OCI-M2 (cell line): ENCODE results near the gene TMEM45A.
A peak's percentile ranks its signal among the peaks of the same experiment; 100 is the strongest.
"Not testable (repeated sequence)": the region's sequence is repeated elsewhere in the genome, so short reads cannot be mapped to it uniquely, and the experiment has no call there.

Experiments
- DNase-seq: peaks from one replicate; lab custom pipeline; 2025; ENCODE audit not compliant: unreplicated experiment; lab: John Stamatoyannopoulos, UW

The TMEM45A gene

GRCh38 chr3:100492059-100493006 lies at the start of gene TMEM45A:
Gene TMEM45A (plus strand): TSS chr3:100492619. CDS start chr3:100555212, 62,593 bp downstream.
- DNase-seq = peak; percentile 47

GRCh38 chr3:100443690-100444089 lies 48.7 kb upstream of the TMEM45A start:
- DNase-seq = no peak

- not testable (repeated sequence) for DNase-seq
Observed at GRCh38 chr3:100447067-100447466, 45.4 kb upstream of the TMEM45A start.

- DNase-seq = no peak
Observed at GRCh38 chr3:100448079-100448478, 44.3 kb upstream of the TMEM45A start.

GRCh38 chr3:100449214-100449613 lies 43.2 kb upstream of the TMEM45A start:
- no peak for DNase-seq

- DNase-seq = no peak
Observed at GRCh38 chr3:100454677-100455076, 37.7 kb upstream of the TMEM45A start.

GRCh38 chr3:100455841-100456550 lies 36.4 kb upstream of the TMEM45A start:
- DNase-seq = no peak

GRCh38 chr3:100456745-100457144 lies 35.7 kb upstream of the TMEM45A start:
- no peak for DNase-seq

GRCh38 chr3:100457811-100458210 lies 34.6 kb upstream of the TMEM45A start:
- DNase-seq = no peak

- DNase-seq = no peak
Observed at GRCh38 chr3:100458814-100459213, 33.6 kb upstream of the TMEM45A start.

- DNase-seq = no peak
Observed at GRCh38 chr3:100463002-100463401, 29.4 kb upstream of the TMEM45A start.

GRCh38 chr3:100463646-100464155 lies 28.7 kb upstream of the TMEM45A start:
- no peak for DNase-seq

- DNase-seq = no peak
Observed at GRCh38 chr3:100465892-100466777, 26.3 kb upstream of the TMEM45A start.

- DNase-seq = no peak
Observed at GRCh38 chr3:100467133-100467532, 25.3 kb upstream of the TMEM45A start.

GRCh38 chr3:100468676-100469075 lies 23.7 kb upstream of the TMEM45A start:
- no peak for DNase-seq

- DNase-seq = no peak
Observed at GRCh38 chr3:100470951-100471350, 21.5 kb upstream of the TMEM45A start.

GRCh38 chr3:100471444-100471843 lies 21.0 kb upstream of the TMEM45A start:
- DNase-seq = no peak

GRCh38 chr3:100477851-100478360 lies 14.5 kb upstream of the TMEM45A start:
- DNase-seq = not testable (repeated sequence)

GRCh38 chr3:100478521-100478920 lies 13.9 kb upstream of the TMEM45A start:
- not testable (repeated sequence) for DNase-seq

- no peak for DNase-seq
Observed at GRCh38 chr3:100480081-100480480, 12.3 kb upstream of the TMEM45A start.

GRCh38 chr3:100482176-100482575 lies 10.2 kb upstream of the TMEM45A start:
- DNase-seq = no peak
